HG03045 (cell line): Measurements from ENCODE around the gene TRAF6.
"Not testable (repeated sequence)": the region's sequence is repeated elsewhere in the genome, so short reads cannot be mapped to it uniquely, and the experiment has no call there.

Experiments
- ATAC-seq: cut with Tn5 transposase; IDR thresholded peaks from one replicate; pipeline ENCODE4 v1.9.1; 2021; ENCODE audit warnings: mild to moderate bottlenecking, moderate library complexity; ENCODE audit not compliant: unreplicated experiment

The TRAF6 gene

GRCh38 chr11:36498721-36499120, 11.4 kb downstream of the TRAF6 start:
- ATAC-seq, result no peak

- ATAC-seq, result no peak
These were observed 16.7 kb downstream of the TRAF6 start for GRCh38 chr11:36493332-36493731.

- no peak for ATAC-seq
These were observed 17.3 kb downstream of the TRAF6 start for GRCh38 chr11:36492724-36493304.

- ATAC-seq, result no peak
These were observed 19.9 kb downstream of the TRAF6 start for GRCh38 chr11:36490026-36490806.

DNA sequence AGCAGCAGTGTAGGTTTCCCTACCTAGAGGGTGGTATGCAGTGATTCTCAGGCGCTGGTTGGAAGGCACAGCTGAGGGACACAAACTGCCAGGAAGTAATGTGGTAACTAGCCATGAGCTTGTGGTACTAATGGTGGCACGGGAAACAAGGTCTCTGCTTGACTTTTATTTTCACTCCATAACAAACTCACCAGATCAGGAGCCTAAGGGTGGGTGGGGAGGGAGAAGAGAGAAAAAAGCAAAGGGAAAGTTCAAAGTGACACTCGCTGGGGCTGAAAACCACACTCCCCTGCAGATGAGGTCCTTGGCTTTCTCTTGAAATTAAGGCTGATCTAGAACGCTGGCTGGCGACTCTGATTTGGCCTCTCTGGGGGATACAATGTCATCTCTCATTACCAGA, 22.0 kb downstream of the TRAF6 start:
- no peak for ATAC-seq

DNA sequence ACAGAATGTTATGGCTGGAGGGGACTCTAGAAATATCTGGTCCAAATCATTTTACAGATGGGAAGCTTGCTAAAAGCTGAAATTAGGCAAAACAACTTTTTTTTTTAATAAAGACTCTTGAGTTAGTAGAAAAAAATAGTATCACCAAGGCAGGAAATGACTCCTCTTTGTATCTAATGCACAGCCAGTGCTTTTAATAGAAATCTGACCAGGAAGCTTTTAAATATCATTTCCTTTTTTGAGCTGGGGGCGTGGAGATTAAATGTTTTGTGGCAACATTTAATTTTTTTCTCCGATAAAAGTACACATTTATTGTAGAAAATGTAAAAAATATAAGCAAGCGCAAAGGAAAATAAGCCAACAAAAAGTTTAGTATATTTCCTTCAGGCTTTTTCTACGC, 22.5 kb downstream of the TRAF6 start:
- ATAC-seq, result no peak

GRCh38 chr11:36485298-36486002, 24.6 kb downstream of the TRAF6 start:
- no peak for ATAC-seq

DNA sequence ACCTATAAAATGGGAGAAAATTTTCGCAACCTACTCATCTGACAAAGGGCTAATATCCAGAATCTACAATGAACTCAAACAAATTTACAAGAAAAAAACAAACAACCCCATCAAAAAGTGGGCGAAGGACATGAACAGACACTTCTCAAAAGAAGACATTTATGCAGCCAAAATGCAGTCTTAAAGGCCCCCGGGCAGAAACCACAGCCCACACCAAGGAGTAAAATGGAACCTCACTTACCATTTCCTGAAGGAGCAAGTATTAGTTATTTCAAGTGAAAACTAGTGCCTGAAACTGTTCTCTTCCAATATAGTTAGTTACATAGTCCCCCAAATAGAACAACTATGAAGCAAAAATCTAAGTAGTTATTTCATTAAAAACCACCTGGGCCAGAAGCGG, 27.0 kb downstream of the TRAF6 start:
- not testable (repeated sequence) for ATAC-seq

- no peak for ATAC-seq
These were observed 29.2 kb downstream of the TRAF6 start for GRCh38 chr11:36480833-36481232.

DNA sequence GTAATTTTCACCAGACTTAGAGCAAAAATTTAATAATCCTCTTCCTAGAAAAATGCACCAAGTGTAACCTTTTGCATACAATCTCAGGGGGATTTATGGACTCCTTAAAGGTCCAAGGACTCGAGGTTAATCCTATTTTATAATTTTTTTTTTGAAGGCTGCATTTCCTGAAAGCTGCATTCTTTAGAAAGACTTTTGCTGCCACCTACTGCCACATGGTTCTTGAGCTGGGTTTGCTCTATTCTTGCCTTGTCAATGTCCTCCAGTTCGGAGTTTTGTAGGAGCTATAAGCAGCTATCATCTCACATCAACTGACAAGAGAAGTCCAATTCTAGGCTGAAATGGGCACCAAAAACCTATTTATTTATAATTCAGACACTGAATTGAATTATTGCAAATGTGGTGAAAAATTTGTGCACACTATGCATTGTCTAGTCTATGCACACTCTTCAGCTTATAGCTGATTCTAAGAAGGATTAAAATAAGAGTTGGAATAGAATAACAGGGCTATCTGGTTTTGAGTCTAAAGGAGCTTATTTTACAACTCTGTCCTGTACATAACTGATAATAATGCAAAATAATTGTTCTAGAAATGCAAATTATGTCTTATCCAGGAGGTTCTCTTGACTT, 31.3 kb downstream of the TRAF6 start:
- ATAC-seq, result no peak

DNA sequence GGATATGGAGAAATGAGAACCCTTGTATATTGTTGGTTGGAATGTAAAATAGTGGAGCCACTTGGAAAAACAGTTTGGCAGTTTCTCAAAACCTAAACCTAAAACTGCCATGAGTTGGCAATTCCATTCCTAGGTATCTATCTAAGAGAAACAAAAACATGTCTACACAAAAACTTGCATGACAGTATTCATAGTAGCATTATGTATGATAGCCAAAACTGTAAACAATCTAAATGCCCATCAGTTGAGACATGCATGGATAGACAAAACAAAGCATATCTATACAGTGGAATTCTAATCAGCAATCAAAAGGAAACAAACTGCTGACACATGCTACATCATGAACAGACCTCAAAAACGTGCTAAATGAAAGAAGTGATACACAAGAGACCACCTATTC, 34.9 kb downstream of the TRAF6 start:
- no peak for ATAC-seq

DNA sequence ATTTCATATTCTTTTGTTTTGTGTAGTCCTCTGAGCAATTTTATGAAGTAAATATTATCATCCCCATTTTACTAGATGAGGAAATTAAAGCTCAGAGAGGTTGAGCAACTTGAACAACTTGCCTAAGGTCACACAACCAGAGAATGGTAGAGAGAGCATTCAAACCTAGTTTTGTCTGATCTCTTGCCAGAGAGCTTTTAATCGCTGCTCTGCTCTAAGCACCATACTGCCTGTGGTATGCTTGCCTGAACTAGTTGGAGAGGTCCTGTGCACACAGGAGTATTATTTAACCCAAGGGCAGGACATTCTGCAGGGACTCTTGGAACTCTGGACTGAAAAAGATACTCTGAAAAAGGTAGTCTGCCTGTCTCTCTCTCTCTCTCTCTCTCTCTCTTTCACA, 38.5 kb downstream of the TRAF6 start:
- ATAC-seq, result no peak

DNA sequence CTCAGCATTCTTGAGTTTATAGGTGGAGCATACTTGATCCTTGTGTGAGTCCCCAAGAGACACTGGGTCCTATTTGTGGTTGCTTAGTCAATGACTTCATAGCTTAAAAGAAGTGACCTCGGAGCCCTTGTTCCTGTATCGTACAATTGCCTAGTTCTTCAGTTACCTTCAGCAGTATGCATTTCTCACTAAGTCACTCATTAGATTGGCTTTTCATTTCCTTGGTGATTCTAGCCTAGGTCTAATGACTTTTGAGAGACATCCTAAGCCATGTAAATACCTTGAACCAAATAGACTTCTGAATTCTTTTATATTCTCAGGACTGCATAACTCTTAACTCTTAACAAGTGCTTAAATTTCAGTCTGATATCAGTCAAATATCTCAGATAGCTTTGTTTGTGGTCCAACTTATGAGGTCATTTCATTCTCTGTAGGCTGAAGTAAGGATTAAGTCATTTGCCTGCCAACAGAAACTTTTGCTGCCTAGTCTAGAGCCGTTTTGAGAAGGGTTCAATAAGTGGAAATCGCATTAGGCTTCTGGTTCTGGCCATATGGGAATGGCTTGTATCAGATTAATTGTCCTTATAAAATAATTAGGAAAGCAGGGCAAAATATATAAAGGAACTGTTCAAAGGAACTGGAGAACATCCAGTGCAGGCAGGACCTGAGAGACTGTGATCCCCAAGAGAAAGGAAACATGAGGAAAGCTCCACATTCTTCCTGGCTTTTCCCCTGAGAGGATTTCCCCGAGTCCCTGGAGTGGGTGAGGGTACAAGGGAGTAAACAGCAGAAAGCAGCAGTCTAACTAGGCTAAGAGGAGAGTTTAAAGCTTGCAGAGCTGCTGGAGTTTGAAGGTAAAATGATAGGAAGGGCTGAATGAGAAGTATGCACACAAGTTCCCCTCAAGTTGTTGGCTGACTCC, 39.9 kb downstream of the TRAF6 start:
- ATAC-seq, result no peak

GRCh38 chr11:36469063-36469462, 41.0 kb downstream of the TRAF6 start:
- no peak for ATAC-seq

DNA sequence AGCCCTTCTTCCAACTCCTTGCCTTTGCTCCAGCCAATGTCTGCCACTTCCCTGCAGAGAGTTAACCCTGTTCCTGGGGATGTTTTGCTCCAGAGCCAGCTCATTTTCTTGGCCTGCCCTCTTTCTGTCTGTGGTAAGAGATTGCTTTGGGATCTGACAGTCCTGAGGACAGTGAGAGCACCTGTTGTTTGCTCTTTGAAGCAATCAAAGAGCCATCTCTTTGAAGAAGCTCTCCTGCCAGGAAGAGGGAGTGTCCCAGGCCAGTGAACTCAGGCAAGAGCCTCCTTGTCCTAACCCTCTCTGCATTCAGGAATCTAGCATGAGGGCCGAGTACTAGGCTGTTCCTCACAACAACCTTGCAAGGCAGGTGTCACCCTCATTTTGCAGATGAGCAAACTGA, 42.2 kb downstream of the TRAF6 start:
- no peak for ATAC-seq

- ATAC-seq, result no peak
These were observed 43.1 kb downstream of the TRAF6 start for GRCh38 chr11:36467012-36467411.

DNA sequence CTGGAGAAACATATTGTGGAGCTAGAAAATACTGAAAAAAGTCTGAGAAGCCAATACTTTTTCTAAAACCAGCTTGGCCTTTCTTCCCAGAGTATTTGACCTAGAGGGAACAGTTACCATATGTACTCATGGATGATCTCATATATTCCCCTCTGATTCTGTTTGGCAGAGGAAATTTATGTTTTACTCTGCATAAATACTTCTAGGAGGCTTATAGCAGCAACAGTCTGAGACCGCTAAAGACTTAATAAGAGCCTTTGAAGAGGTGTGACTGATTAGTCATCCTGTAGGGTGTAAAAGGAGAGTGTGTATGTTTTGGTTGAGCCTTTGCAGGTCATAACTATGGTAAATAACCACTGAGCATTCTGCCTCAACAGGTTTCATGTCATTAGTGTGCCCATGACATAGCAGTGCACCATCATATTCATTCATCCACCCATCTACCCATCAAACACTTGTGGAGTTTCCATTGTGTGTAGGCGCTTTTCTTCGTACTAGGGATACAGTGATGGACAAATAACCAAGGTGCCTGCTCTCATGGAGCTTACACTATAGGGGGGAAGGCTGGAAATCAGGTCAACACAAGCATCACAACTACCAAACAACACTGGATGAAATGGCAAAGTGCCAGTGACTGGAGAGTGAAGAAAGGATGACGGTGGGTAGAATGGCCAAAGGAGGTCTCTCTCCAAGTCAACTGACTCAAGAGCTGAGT, 44.5 kb downstream of the TRAF6 start:
- ATAC-seq, result no peak

DNA sequence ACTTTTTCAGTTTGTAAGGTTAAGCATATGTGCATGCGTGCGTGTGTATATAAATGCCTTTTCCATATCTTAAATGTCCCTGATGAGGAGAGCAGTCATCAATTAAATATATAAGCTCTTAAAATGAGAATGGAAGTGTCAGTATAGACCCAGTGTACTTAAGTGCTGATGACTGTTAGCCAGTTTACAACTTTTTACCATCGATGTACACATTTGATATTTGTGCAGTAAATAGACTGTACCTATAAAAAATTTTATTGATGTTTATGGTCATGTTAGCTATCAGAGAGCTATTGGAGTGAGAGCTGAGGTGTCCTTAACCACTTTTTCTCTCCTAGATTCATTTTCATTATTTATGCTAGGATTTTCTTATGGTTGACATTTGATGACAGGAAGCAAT, 45.4 kb downstream of the TRAF6 start:
- ATAC-seq, result no peak

- ATAC-seq, result no peak
These were observed 46.3 kb downstream of the TRAF6 start for GRCh38 chr11:36463781-36464180.

DNA sequence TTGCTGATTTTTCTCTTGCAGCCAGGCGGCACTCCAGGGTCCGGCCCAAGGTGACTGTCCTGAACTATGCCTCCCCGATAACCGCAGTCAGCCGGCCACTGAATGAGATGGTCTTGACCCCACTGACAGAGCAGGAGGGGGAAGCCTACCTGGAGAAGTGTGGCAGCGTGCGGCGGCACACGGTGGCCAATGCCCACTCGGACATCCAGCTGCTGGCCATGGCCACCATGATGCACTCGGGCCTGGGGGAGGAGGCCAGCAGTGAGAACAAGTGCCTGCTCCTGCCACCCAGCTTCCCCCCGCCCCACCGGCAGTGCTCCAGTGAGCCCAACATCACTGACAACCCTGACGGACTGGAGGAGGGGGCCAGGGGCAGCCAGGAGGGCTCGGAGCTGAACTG, 47.8 kb downstream of the TRAF6 start:
- ATAC-seq, result no peak
